GM18498 (cell line): ENCODE measurements around the gene HHAT.

Experiments
- ATAC-seq: cut with Tn5 transposase; IDR thresholded peaks from one replicate; pipeline ENCODE4 v1.9.1; 2021; ENCODE audit warnings: mild to moderate bottlenecking, moderate library complexity; ENCODE audit not compliant: unreplicated experiment

Gene HHAT

DNA sequence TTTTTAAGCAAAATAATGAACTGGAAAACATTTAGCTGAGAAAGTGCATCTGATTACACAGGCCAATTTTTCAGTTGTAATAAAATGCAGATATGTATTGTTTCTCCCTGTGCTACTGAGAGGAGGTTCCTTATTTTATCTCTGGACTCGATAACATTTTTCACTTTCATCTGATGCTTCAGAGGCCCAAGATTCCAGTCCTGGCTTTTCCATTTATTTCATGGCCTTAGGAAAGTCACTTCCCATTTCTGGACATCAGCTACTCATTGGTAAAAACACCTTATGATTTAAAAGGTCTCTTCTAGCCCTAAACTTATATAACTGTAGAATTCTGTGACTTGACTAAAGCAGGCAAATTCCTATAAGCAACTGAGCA is 203.5 kb downstream of the HHAT start:
- no peak for ATAC-seq

DNA sequence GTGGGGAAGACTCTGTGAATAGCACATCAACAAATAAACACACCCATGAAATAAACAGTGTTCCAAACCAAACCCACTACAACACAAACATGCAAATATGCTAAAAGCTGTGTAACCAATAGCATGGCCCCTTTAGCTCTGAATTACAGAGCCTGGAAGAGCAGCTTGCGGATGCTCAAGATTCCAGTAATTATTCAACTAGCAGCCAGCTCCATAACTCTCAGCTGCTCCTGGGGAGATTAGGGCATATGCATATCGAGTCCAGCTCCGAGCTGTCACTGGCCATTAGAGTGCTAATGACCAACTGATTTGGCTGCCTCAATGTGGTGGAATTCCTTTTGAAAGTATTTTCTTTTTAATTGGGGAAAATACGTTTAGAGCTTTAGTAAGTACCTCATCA is 207.1 kb downstream of the HHAT start:
- ATAC-seq, result no peak

DNA sequence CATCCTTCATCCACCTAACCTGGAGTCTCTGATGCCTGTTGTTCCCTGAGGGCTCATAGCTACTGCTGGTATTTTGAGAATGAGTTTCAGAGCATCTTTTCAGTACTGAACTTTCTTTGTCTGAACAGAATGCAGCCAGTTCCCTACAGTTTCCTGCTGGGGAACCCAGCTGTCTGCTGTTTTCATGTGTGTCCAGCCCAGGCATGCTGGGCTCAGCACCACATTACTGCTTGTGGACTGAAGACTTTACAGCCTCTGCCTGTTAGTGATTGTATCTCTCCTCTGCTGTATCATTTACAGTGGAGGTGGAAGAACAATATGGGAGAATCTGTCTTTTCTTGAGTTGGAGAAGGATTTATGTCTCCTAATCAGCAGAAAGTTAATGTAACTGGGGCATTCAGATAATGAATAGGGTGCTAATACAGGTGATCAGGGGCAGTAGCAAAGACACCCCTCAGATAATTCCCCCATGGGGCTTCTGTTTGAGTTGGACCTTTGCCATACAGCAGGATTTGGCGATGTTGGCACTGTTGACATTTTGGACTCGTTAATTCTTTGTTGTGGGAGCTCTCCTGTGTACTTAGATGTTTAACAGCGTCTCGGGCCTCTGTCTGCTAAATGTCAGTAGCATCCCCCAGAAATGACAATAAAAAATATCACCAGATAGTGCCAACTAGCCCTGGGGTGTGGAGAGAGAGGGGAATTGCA is 207.7 kb downstream of the HHAT start:
- no peak for ATAC-seq

DNA sequence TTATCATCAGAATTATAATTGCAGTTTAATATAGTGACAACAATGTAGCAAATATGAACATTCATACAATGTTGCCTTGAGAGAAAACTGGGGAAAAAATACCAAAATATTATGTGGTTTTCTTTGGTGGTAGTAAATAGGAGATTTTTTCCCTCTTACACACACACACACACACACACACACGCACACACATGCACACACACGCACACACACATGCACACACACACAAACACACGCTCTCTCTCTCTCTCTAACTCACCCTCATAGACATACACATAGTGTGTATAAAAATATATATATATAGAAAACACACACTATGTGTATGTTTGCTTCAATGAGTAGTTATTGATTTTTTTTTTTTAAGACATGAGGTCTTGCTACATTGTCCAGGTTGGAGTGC is 211.6 kb downstream of the HHAT start:
- ATAC-seq, result no peak

DNA sequence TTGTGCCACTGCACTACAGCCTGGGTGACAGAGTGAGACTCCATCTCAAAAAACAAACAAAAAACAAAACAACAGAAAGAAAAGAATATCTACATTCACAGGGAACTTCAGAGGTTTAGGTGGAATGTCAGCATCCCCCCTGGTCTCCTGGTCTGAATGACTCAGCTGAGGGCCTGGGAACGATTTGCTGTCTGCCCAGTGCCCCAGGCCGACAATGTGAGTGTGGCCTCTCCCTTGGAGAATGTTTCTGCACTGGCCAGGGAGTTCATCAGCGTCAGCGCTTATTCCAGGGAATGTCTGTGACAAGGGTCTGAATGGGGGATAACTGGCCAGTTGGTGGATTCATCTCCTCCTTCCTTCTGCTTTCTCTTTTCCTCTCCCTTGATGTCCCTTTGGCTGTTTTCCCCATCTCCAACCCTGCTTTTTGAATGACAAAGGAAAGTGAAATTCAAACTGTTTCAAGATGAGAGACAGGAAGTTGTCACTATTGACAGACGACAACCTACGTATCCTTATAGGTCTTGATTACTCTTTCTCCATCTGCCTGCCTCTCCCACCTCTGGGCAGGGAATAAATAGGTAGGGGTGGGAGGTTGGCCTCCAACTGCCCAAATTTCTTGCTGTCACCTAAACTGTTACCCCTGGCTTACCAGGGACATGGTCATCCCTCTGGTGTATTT is 213.1 kb downstream of the HHAT start:
- no peak for ATAC-seq

DNA sequence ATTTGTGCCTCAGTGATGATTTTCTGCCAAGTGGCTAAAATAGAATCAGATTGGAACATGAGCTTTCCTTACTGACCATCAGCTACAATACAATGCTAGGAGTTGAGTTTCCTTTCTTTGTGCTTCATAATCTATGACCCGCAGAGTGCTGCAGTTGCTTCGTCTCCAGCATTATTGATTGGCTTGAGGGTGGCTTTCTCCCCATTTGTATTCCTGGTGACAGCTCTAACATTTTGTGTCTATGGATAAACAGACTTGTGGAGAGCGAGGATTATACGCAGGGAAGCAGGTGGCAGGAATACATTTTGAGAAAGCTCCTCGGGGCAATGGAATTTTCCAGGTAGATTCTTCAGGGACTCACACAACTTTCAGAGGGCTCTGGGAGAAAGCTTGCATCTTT is 223.2 kb downstream of the HHAT start:
- ATAC-seq, result no peak

DNA sequence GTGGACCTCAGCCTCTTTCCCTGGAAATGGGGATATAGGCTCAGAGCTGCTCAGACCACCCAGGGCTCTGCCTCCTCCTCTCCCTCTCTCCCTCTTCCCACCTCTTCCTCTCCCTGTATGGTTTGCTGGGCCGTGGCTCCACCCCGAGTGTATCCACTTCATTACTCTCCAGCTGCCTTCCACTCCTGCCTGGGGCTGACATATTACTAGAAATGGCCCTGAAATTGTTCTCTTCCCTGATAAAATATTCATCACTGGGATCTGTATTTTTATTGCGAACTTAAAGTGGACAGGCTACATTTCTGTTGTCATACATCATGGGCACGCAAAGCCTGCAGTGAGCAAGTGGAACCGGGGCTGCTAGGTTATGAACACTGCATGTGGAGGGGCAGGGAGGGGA is 225.0 kb downstream of the HHAT start:
- ATAC-seq, result no peak

DNA sequence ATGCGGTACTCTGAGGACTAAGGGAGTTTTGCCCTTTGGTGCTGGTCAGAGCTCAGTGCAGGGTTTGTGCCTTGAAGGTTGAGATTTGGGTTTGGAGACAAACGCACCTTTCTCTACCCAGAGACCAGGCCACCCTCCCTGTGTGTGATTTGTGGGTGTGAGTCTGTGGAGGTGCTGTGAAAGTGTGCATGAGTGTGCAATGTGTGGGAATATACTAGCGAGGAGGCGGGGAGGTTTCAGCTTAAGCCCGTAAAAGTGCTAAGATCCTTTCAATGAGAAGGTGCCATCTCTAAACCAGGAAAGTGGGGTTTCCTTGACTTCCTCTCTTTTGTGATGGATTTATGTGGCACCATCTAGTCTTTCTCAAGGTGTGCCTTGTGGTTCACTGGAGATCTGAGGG is 225.7 kb downstream of the HHAT start:
- ATAC-seq, result no peak

DNA sequence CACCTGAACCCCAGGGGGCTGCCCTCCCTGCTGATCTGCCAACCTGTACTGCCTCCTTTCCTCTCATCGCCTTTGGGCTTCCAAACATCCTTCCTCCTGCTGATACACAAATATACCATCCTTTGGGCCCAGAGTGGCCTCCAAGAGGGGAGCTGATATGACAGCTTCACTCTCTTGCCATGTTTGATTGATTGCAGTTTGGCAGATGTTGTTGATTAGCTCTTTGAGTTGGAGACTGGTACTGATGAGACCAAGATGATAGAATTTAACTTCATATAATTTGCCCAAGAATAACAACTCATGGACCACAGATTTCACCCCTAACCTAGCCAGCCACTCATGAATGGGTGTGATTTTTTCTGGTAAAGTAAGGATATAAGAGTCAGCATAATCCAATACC is 227.8 kb downstream of the HHAT start:
- no peak for ATAC-seq

DNA sequence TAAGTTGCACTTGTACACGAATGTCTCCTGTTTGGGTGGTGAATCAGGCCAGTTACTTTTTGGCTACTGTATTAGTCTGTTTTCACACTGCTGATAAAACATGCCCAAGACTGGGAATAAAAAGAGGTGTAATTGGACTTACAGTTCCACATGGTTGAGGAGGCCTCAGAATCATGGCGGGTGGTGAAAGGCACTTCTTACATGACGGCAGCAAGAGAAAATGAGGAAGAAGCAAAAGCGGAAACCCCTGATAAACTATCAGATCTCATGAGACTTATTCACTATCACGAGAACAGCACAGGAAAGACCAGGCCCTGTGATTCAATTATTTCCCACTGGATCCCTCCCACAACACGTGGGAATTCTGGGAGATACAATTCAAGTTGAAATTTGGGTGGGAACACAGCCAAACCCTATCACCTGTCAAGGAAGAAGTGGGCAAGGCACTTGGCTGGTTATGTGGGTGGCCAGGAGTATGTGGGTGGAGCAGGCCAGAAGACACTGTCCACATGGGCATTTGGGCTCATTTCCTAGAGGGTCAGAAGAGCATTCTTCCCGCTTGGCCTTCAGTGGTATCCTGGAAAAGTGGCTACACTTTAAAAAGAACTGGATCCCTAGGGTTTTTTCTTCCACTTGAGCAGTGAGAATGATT is 228.8 kb downstream of the HHAT start:
- ATAC-seq, result no peak

DNA sequence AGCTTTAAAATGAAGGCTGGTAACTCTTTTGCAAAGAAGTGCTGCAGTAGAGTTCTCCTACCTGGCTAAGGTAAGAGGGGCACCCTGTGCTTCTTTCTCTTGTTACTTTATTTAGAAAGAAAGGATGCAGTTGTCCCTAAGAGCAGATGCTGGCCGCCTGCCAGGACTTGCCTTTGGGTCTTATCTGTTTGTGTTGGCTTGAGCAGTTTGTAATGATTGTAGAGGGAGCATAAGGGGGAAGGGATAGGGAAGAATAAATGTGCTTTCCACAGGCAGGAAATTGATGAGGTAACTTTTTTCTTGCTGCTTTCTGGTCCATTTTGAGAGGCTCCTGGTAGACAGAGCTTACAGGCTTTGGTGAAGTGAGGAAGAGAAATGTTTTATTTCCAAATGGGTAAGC is 229.6 kb downstream of the HHAT start:
- no peak for ATAC-seq

DNA sequence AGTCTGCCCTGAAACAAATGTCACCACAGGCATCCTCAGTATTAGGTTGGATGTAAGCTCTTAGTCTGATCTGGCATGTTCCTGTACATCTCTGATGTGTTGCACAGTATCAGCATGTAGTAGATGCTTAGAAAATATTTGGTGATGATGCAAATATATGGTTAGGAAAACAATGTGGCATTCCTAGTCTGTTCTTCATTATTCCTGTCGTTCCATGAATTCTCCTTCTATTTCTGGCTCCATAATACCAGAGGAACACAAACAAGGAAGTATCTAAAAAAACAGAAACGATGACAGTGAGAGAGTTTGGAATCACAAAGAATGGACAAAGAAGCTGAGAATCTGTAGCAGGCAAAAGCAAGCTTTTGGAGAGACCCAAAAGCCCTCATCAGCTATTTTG is 236.6 kb downstream of the HHAT start:
- ATAC-seq, result no peak

DNA sequence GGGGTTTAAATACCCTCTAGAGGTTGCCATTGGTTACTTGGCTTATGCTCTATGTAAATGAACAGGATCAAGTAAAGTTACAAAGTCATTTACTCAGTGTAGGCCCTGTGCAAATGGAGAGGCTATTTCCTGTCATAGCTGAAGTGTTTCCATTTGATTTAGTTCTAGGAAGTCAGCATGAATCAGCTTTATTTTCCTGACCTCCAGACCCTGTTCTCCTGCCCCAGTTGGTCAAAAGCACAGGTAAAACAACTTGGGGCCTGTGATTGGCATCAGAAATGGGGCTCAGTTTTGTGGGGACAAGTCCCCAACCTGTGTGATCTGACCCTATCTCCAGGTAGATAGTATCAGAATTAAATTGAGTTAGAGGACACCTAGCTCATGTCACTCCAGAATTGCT is 239.9 kb downstream of the HHAT start:
- no peak for ATAC-seq

DNA sequence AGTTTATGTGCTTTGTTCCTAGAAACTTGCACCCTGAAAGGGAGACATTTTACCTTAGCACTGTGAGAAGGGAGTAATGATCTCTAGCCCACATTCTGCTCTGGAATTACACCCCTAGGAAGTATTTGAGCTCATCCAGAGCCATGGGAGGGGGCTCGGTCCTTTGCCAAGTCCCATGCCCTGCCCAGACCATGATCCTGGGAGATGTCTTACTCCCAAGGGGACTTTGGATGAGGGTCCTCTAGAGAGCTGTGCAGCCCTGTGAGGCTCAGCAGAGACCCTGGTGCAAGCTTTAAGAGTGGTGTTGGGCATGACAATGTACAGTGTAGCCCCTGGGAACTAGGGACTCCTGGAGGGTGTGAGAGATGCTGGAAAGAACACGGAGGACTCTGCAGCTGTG is 241.4 kb downstream of the HHAT start:
- ATAC-seq, result no peak

DNA sequence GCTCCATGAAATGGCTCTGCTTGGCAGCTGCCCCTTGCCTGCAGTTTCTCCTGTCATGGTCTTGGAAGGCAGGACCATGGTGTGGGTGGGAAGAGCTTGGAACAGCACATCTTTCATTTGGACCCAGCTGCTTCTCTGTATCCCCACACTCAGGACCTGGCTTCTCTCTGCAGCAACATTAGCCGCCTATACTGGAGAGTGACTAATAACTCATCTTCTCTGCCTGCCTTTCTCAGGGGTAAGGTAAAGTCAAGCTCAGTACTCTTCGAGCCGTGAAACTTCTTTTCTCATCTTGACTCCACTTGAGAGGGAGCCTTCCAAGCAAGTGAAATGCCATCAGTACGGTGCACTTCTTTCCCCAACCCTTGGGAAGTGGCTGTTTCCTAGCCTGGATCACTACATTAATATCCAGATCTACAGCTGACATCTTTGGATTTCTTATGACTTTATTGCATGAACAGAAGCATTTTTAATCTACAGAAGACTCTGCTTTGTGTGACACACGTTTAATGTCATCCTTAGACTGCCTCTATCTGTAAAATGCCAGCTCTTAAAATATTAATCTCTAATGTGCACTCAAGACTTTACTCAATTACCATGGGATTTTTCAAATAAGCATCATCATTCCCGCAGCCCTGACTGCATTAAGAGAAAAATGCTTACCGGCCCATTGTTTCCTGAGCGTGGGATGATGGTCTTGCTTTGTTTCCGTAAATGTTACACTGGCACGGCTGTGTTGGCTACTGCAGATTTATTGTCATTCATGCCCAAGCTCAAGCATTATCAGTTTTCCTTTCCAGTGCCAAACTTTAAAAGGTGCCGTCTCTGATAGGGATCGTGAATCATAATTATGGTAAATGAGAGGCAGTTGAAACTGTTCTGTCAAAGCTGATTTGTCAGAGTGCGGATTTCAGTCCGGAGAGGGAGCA is 242.9 kb downstream of the HHAT start:
- no peak for ATAC-seq

DNA sequence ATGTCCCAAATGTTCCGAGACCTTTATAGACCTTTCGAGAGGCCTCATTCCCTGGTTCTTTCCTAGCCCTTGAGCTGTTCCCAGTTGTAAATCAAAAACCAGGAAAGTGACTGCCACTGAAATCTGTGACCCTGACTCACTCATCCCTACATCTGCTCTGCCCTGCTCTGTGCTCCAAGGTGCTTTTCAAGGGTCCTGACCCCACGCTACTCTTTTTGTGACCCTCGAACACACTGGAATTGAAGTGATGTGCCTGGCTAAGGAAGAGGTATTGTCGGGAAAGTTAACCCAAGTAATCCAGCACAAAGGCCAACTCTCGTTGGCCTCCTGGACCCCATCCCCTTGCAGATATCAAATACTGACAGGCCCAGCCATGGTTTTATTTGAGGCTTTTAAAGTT is 244.4 kb downstream of the HHAT start:
- no peak for ATAC-seq

DNA sequence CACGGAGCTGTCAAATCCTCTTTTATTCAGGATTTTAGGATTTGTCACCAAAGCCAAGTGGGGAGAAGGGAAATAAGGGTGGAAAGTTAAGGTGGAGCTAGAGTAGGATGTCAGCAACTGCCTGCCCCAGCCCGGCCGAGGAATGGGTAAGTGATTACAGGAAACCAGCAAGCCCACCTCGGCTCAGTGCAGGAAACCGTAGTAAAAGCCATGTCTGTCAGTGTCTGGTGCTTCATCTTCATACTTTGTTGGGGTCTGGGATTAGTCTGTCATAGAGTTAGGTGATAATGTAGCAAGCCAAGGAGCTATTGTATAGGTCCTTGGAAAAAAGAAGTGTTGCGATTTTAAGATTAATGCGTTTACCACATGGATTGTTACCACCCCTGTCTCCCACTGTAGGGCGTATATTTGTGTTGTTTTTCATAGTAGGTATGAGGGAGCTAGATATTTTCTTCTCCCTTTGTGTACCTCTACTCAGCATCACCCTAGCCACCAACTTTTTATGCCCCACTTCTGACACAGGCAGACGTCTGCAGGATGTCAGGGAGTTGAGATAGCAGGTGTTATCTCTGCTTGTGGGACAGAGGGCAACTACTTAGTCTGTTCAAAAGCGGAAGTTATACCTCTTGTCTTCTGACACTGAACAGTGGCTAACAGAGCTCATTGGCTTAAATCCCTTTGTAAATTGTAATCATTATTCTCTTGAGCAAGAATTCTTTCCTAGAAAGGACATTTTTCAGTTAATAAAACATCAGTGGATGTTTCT is 253.7 kb downstream of the HHAT start:
- peak; percentile 70 for ATAC-seq

DNA sequence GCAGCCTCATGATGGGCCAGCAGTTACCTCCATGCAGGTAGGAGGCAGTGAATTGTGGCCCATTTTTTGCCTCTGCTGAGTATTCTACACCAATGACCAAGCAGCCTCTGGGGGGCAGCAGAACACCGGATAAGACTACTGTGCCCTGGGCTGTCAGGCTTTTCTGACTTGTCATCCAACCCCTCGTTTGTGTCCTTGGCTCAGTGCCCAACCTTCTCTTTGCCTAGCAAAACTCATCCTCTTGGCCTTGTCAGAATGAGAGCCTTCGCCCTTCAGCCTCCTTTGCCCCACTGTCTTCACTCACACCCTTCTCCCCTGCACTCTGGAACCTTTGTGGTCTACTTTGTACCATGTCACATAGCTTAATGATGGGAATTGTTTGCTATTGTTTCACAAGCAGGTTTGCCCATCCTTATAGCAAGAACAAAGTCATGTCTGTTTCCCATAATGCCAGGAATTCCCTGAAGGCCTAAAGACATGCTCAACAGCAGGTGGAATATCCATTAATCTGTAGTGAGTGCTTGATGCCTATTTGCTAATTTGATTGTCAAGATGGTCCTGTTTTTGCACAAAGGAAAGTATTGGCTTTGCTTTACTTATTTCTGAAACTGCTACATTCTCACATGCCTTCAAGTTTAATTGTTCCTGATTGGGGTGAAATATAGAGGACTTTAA is 255.9 kb downstream of the HHAT start:
- ATAC-seq, result peak; percentile 87

DNA sequence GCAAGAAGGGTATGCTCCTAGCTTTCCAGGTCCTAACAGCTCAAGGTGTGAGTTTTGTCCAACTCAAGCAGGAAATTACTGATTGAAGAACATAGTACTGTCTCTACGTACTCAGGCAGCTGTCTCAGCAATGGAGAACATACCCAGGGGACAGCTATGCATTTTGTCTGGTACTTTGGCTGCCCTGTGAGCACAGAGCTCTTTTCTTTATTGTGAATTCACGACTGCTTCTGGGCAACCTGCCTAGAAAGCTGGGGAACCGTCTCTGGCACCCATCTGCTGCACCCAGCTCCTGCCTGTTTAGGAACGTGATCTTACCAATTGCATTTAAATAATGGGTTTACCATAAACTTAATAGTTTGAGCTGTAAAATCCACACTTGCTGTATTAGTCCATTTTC is 258.1 kb downstream of the HHAT start:
- no peak for ATAC-seq

DNA sequence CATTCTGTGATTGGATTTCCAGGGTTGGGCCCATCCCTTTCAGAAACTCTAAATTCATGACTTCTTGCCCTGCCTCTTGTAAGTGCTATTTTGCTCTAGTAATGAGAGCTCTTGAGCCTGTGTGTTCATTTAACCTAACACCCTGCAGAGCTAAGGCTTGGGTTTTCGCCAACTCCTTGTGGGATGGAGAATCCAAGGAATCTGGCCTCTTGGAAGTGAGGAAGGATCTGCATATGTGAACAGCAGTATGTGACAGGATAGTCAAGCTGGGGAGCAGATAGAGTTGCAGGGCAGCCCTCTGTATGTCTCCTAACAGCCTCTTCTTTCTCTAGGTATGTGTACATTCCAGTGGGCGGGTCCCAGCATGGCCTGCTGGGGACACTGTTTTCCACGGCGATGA is 258.9 kb downstream of the HHAT start:
- no peak for ATAC-seq
